GM12865 (cell line): Measurements from ENCODE around the gene USPL1.
A peak's percentile ranks its signal among the peaks of the same experiment; 100 is the strongest.

Source experiments
- DNase-seq: peaks from one replicate; pipeline ENCODE4 v3.0.0; 2010; ENCODE audit warnings: low read depth
- H3K4me3 ChIP-seq: 2 replicates; pipeline ENCODE4 v1.5.1; 2011; ENCODE audit warnings: mild to moderate bottlenecking, low read depth, low read length, control low read depth
- TF ChIP-seq, protein P1 (sequence below): IDR thresholded peaks from 2 replicates; pipeline ENCODE4 v1.5.1; 2011; ENCODE audit warnings: low read length, control low read depth, low read depth, inconsistent platforms; ENCODE audit not compliant: insufficient read depth; ENCODE audit errors: missing control alignments

Gene USPL1

DNA sequence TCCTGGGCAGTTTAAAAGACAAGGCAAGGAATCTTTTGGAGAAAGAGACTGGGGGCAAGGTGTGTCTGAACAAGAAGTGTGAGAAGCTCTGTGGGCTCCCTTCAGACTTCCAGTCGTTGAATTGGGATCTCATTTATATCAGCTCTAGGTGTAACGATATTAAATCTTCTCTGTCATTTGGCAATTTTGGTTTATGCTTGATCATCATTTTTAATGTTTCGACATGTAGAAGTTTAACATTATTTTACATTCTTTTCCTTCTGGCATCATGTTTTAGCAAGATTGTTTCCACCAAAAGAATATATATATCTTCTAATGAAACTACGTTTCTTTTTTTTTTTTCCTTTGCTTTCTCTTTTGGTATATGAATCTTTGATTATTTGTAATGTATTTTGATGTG is 49.3 kb downstream of the USPL1 start:
- TF ChIP-seq, protein P1, sequence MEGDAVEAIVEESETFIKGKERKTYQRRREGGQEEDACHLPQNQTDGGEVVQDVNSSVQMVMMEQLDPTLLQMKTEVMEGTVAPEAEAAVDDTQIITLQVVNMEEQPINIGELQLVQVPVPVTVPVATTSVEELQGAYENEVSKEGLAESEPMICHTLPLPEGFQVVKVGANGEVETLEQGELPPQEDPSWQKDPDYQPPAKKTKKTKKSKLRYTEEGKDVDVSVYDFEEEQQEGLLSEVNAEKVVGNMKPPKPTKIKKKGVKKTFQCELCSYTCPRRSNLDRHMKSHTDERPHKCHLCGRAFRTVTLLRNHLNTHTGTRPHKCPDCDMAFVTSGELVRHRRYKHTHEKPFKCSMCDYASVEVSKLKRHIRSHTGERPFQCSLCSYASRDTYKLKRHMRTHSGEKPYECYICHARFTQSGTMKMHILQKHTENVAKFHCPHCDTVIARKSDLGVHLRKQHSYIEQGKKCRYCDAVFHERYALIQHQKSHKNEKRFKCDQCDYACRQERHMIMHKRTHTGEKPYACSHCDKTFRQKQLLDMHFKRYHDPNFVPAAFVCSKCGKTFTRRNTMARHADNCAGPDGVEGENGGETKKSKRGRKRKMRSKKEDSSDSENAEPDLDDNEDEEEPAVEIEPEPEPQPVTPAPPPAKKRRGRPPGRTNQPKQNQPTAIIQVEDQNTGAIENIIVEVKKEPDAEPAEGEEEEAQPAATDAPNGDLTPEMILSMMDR = no peak
- no peak for DNase-seq
- no peak overlapping the region for H3K4me3 ChIP-seq

DNA sequence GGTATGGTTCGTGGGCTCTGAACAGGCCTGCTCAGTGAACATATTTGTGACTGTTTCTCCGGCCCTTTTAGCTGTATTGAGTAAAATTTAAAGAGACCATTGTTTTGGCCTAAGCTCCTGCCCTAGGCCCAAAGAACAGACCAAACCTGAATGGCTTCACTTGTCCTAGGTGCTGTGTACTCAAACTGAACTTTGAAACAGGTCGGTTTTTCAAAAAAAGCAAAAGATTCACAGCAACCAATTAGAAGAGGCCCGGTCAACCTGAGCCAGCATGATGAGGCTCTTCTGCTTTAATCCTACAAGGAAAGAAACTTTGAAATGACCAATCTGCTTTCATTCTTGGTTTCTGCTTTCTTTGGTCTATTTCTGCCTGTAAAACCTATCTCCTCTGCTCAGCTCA is 50.6 kb downstream of the USPL1 start:
- DNase-seq = peak; percentile 39
- no peak overlapping the region for H3K4me3 ChIP-seq
- TF ChIP-seq, protein P1 = no peak

DNA sequence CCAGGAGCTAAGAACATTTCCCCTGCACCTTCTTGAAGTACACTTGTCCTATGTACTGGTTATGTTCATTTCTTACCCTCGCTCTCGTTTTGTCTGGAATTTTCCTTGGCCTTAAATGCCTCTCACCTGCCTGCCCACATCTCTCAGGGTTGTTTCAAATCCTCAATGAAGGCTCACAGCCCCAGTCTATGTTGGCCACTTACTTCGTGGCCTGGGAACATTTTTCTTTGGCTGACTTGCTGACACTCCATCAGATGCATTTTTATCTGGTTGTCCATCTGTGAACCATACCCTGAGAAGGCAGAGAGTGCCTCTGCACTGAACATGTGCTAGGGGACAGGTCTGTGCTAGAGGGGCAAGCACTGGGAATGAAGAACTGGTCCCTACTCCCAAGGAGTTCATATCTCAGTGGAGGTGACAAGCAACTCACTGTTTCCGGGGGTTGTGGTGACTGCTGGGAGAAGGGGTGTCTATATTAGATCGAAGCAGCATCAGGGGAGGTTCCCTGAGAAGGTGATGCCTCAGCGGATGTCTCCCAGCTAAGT is 53.6 kb downstream of the USPL1 start:
- no peak for DNase-seq
- TF ChIP-seq, protein P1 = no peak
- no peak overlapping the region for H3K4me3 ChIP-seq

GRCh38 chr13:30673669-30674521 is 56.2 kb downstream of the USPL1 start:
- DNase-seq = peak; percentile 95
- TF ChIP-seq, protein P1 = peak; percentile 73
- peak overlapping the region; percentile 72 for H3K4me3 ChIP-seq

- TF ChIP-seq, protein P1 = no peak
- DNase-seq = no peak
- no peak overlapping the region for H3K4me3 ChIP-seq
These were observed 58.0 kb downstream of the USPL1 start for GRCh38 chr13:30675717-30676116.

GRCh38 chr13:30676672-30677071 is 59.0 kb downstream of the USPL1 start:
- H3K4me3 ChIP-seq = no peak overlapping the region
- no peak for DNase-seq
- TF ChIP-seq, protein P1 = no peak
